ENCODE results near the gene SLC12A6.

- no peak for TF ChIP-seq ZNF529 (tag by site-specific recombination; IDR thresholded peaks at IDR 0.05; ENCODE audit: insufficient replicate concordance)
- no peak for TF ChIP-seq ZNF274 (IDR thresholded peaks at IDR 0.05; ENCODE audit: low read length)
- no peak for TF ChIP-seq ZNF274 (tag by site-specific recombination; IDR thresholded peaks at IDR 0.05; ENCODE audit: borderline replicate concordance)
- no peak for TF ChIP-seq CTCF (tag by site-specific recombination; IDR thresholded peaks at IDR 0.05)
- no peak for TF ChIP-seq ELK4 (IDR thresholded peaks at IDR 0.05; ENCODE audit: borderline replicate concordance, low read depth, low read length)
- TF ChIP-seq, protein P1, sequence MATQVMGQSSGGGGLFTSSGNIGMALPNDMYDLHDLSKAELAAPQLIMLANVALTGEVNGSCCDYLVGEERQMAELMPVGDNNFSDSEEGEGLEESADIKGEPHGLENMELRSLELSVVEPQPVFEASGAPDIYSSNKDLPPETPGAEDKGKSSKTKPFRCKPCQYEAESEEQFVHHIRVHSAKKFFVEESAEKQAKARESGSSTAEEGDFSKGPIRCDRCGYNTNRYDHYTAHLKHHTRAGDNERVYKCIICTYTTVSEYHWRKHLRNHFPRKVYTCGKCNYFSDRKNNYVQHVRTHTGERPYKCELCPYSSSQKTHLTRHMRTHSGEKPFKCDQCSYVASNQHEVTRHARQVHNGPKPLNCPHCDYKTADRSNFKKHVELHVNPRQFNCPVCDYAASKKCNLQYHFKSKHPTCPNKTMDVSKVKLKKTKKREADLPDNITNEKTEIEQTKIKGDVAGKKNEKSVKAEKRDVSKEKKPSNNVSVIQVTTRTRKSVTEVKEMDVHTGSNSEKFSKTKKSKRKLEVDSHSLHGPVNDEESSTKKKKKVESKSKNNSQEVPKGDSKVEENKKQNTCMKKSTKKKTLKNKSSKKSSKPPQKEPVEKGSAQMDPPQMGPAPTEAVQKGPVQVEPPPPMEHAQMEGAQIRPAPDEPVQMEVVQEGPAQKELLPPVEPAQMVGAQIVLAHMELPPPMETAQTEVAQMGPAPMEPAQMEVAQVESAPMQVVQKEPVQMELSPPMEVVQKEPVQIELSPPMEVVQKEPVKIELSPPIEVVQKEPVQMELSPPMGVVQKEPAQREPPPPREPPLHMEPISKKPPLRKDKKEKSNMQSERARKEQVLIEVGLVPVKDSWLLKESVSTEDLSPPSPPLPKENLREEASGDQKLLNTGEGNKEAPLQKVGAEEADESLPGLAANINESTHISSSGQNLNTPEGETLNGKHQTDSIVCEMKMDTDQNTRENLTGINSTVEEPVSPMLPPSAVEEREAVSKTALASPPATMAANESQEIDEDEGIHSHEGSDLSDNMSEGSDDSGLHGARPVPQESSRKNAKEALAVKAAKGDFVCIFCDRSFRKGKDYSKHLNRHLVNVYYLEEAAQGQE (tag by site-specific recombination; IDR thresholded peaks at IDR 0.05): no peak
- no peak for TF ChIP-seq ZSCAN30 (tag by site-specific recombination; IDR thresholded peaks at IDR 0.05)
Observed at GRCh38 chr15:34349769-34350168, 12.2 kb upstream of the SLC12A6 start.
